ENCODE data around the gene LHX5. TPM values are rescaled to one million over a fixed set of nuclear protein-coding genes. Genes with fewer than 3 reads are reported as not detected.
A peak's percentile ranks its signal among the peaks of the same experiment; 100 is the strongest.
"Not testable (repeated sequence)": the region's sequence is repeated elsewhere in the genome, so short reads cannot be mapped to it uniquely, and the experiment has no call there.

The LHX5 gene
- not detected for polyA plus RNA-seq (ENCODE audit: insufficient read depth in 1 of 5, insufficient read length in 5 of 5, low replicate concordance in 1 of 5)
- long read RNA-seq, donor 1, result 0 reads
- long read RNA-seq, donor 2, result 0 reads
- long read RNA-seq, donor 3, result 0 reads
- long read RNA-seq, donor 4, result 0 reads
- long read RNA-seq, donor 5, result 0 reads
- long read RNA-seq, donor 6, result 0 reads
- long read RNA-seq, donor 7, result 0 reads
- long read RNA-seq, donor 8, result 0 reads

DNA sequence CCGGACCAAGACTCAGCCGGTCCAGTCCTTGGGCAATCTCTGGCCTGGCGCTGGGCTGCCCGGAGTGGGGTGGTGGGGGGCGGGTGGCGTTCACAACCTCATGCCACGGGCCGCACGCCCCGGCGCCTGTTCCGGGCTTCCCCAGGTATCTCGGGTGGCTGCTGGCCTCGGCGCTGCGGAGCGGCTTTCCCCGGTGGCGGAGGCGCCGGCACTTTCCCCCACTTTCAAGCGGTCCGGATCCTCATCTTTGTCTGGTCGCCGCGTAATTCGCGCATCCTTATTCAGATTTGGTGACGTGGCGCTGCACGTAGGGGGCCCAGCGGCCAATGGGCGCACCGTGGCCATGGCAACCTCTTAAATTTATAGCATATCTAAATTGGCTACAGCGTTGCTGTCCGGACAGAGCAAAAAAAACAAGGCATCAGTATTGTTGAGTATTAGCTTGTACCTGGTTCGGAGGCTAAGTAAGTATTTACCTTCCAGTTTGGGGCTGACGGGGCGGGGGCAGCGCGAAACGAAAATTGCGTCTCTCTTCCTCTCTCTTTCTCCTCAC lies at the start of gene LHX5:
TSS of gene LHX5 (minus strand) at position 253 of the 553 bp plus-strand sequence. CDS start 373 bp downstream, outside the sequence.
- DNase-seq, result no peak

DNA sequence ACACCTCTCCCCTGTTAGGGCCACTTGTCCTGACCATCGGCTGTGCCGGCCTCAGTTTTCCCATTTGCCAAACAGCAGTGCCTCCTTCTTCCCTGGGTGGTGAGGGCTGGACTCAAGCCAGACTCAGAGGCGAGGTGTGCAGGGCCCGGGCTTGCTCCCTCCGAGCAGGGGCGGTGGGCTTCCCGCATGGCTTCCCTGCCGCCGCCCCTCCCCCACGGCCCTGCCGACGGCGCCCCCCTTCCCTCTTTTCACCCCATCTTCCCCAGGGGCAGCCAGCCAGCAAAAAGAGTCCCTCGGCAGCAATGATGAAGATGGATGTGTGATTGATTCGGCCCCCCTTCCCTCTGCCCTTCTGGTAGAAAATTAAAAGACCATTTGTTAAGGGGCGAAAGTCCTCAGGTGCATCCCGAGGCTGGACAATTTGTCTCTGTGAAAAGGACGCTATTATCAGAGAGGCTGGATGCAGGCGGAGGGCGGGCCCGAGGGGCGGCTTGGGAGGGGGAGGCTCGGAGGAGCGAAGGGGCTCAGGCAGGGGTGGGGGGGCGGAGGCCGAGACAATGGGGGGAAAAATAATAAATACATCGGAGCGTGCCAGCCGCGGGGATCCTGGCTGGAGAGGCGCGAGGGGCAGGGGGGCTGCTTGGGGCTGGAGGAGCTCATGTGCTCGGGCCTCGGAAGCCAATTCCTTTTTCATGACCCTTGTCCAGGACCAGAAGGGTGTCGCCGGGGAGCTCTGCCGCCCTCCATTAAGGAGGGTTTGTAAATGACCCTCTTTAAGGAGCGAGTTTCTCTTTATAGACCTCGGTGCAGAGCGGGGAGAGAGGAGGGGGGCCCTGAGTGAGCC lies 48.0 kb upstream of the LHX5 start:
- no peak for DNase-seq

DNA sequence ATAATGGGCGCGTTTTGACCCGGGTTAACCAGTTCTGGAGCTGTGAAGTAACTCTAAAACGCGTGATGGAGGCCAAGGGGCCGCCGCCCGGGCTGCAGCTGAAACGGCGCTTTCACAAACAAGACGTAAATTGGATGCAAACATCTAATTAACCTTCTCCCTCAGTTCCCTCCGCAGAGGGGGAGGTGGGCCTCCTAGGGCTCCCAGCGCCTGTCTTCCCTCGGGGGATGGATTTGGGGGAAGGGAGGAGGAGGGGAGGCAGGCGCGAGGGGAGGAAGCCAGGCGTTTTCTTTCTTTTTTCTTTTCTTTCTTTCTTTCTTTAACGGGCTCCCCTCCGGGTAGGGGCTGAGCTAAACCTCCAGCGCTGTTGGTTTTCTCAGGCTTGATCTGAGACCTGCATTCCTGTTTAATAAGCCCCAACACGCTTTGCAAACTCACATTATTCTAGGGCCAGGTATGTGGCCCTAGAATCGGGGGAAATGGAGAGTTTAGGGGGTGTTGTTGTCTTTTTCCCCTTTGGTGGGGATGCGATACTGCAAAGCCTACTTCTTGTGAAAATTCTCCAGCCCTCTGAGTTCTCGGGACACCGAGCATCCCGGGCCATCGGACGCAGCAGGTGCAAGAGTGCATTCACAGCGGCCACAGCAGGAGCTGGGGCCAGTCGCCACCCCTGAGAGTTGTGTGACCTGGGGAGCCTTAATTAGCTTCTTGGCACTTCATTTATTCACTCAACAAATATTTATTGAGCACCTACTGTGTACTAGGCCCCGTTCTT lies 43.6 kb upstream of the LHX5 start:
- no peak for DNase-seq

DNA sequence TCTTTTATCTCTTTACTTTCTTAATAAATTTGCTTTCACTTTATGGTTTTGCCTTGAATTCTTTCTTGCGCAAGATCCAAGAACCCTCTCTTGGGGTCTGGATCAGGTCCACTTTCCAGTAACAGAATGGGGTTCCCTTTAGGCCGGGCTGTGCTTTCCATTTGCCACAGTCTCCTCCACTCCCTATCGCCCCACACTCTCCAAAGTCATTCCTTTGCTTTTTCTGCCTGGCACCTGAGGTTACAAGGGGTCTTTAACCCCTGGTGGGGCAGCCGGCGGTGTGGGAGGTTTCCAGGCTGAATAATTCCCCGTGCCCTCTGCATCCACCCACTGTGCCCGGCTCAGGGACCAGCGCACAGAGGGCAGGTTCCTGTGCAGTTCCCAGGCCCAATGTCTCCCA lies 42.9 kb upstream of the LHX5 start:
- no peak for DNase-seq

DNA sequence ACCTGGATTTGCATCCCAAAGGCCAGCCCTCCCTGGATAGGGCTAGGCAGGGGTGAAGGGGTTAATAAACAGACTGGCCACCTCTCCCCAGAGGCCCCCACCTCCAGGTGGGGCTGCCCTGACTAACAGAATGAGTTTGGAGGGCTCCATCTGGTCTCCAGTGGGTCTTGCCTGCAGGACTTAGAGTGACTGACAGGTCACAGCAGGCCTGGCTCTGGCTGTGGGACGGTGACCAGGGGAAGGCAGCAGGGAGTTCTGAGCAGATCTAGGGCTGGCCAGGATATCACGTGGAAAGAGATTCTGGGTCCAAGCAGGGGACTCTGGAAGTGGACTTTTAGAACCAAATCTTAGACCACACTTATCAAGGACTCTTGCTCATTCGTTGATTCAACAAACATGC lies 40.9 kb upstream of the LHX5 start:
- DNase-seq, result no peak

DNA sequence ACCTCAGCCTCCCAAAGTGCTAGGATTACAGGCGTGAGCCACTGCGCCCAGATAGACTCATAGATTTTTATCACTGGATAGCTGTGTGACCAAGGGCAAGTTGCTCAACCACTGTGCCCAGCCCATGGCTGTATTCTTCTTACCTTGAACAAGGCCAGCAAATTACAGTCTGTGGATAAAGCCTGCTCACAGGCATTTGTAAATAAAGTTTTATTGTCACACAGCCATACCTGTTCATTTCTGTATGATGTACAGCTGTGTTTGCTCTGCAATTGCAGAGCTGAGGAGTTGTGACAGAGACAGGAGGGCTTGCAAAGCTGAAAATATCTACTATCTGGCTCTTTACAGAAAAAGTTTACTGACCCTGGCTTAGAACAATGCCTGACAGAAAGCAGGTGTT lies 35.2 kb upstream of the LHX5 start:
- DNase-seq, result no peak

DNA sequence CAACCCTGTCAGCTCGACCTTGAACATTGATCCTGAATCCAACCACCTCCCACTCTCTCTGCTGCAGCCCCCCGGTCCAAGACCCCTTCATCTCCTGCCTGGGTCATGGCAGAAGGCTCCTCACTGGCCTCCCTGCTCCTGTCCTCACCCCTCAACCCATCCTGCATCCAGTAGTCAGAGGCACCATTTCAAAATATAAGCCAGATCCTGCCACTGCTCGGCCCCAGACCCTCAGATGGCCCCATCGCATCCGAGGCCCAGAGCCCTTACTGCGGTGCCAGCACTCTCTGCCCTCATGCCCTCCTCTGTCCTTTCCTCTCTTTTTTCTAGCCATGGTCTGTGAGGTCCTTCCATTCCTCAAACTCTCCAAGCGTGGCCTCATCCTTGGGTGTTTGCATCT lies 34.3 kb upstream of the LHX5 start:
- no peak for DNase-seq

DNA sequence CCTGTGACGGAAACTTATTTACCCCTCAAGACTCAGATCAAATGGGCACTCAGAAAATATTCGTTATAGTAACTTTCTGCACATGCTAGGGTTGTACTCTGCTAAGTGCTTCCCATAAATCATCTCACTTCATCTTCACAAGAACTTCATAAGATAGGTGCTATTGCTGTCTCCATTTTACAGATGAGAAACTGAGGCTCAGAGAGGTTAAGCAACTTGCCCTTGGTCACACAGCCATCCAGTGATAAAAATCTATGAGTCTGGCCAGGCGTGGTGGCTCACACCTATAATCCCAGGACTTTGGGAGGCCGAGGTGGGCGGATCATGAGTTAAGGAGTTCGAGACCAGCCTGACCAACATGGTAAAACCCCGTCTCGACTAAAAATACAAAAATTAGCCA lies 33.2 kb upstream of the LHX5 start:
- no peak for DNase-seq

DNA sequence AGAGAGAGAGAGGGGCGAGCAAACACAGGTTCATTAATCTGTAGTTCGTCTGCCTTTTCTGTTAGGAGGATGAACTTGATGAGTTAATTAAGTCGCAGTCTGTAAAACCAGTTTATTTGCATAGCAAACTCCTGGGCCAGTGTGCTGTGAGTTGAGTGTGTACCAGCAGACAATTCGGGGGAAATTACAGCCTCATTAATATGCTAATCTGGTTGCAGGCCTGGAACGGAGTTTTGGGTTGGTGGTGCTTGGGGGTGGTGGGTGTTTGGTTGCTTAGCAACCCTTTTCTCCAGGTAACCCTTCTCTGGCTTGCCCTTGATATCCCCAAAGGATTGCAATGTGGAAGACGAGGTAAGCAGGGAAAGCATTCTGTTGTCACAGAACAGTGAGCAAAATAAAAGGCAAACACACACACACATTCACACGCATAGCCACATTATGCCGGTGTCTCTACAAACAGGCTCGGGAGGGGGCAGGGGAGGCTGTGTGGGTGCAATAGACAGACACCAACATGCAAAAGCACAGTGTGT lies 29.2 kb upstream of the LHX5 start:
- no peak for DNase-seq

DNA sequence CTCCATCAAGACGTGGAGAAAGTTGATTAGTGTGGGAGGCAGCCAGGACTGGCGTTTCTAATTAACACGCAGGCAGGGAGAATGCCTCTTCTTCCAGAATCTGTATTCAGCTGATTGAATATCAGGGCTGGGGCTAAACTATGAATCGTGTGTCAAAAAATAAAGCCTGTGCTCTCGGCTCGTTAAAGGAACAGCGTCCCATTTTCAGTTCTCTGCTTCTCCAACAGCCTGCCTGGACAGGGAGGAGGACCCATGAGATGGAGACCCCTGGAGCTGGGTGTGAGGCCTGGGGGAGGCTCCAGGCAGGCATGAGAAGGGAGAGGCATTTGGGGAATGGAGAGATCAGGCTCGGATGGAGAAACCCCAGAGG lies 28.6 kb upstream of the LHX5 start:
- DNase-seq, result no peak

DNA sequence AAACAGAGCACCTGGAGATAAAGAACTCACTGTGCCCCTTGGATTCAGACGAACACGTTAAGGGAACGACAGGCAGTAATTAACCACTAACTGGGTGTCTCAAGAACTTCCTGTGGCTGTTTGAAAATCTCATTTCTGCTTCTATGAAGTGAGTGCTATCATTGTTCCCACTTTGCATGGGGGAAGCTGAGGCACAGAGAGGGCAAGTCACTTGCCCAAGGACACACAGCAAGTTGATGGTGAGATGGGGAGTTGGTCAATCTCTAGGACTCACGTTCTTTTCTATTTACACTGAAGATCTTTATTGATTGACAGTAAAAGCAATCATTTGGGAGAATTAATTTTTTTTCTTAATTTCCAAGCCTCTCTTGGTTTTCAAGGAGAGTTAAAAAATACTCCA lies 26.8 kb upstream of the LHX5 start:
- DNase-seq, result no peak

DNA sequence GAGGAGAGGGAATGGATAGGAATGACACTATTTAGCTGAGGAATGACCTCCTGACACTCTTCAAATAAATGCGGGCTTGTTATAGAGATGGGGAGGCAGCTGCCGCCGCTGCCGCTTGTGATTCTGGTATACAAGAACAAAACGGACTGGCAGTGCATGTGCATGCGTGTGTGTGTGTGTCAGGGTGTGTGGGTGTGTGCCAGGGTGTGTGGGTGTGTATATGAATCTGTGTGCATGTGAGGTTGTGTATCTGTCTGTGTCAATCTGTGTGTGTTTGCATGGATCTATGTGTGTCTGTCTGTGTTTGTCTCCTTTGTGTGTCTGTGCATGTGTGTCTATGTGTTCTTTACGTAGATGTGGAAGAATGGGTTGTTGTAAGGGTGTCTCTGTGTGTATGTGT lies 26.0 kb upstream of the LHX5 start:
- DNase-seq, result no peak

DNA sequence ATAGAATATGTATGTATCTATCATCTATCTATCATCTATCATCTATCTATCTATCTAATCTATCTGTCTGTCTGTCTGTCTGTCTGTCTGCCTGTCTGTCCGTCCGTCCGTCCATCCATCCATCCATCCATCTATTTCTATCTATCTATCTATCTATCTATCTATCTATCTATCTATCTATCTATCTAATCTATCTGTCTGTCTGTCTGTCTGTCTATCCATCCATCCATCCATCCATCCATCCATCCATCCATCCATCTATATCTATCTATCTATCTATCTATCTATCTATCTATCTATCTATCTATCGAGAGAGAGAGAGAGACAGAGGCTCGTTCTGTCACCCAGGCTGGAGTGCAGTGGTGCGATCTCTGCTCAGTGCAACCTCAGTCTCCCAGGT lies 24.3 kb upstream of the LHX5 start:
- DNase-seq, result not testable (repeated sequence)

DNA sequence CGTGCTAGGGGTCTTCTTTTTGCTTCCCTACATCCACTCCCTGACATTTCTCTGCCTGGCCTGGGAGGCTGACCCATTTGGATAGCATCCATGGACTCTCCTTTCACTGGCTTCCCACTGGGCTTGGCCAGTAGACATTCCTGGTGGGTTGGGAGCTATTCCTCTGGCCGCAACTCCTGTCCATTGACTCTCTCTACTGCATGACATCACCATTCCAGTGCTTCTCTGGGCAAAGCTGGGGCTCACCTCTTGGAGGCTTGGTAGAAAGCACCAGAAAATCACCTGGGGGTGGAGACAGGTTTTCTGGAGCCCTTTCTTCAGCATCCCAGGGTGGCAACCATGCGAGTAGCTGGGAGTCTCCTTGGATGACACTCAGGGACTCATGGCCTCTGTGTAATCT lies 16.7 kb upstream of the LHX5 start:
- no peak for DNase-seq

DNA sequence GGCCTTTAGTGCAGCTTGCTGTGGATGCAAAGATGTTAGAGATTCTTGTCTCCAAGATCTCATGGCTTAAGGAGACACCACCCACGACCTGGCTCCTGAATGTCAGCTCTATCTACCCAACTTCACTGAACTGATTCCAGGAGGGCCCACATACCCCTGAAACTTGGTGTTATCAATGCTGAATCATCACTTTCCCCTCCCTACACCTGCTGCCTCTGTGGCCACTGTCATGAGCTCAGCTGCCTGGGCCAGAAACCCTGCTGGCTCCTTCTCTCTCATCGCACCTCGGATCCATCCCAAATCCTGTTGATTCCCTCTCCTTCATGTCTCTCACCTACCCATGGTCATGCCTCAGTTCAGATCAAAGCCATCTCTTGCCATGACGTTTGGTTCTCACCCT lies 15.1 kb upstream of the LHX5 start:
- DNase-seq, result no peak

DNA sequence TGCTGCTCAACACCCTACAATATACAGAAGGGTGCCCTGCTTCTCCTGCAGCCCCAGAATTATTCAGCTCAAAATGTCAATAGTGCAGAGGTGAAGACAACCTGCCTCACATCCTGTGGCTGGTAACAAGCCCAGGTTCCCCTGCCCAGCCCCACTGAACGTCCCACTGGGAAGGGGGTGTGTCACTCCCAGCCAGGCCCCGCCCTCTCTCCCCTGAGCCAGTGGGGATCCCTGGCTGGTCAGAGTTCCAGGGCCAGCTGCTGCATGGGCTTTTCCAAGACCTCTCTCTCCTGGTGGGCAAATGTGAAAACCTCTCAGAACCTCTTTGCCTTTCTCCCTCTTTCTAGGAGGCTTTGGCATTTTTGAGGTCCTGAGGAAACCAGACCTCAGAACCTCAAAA lies 13.7 kb upstream of the LHX5 start:
- DNase-seq, result no peak

DNA sequence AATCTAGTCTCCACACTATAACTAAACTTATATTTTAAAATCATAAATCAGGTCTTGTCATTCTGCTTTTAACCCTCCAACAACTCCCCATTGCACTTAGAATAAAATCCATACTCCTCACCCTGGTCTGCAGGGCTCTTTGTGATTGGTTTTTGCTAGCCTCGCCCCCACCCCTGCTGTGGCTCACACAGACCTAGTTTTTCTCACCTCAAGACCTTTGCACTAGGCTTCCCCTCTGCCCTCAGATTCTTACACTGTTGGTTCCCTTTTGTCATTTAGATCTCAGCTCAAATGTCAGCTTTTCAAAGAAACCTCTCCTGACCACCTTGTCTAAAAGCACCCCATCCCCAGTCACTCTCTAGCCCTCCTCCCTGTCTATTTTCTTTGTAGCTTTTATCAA lies 10.7 kb upstream of the LHX5 start:
- no peak for DNase-seq

DNA sequence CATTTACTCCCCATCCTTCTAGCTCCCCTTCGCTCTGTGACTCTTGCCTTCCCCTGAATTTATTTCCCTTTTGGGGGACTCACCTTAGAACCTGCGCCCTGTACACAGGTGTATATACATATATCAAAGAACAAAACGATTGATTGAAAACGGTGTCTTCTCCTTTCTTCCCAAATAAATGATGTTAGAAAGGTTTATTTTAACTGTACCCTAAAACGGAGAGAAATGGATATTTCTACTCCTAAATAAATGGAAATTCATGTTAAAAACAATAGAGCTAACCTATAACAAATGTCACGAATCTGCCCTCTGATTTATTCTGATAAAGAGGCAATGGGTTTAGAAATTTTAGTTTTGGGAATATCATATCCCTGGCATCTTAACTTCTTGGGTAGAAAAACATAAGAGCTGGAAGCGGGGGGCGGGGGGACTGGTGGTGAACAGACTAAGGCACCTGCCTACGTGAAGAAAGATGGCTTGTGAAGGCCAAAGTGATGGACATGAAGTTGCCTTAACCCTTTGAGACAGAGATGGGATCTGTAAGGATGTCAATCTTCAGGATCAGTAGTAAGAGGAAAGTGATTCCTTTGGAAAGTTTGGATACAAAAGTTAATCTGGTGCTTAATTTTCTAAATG lies 8.8 kb upstream of the LHX5 start:
- no peak for DNase-seq

DNA sequence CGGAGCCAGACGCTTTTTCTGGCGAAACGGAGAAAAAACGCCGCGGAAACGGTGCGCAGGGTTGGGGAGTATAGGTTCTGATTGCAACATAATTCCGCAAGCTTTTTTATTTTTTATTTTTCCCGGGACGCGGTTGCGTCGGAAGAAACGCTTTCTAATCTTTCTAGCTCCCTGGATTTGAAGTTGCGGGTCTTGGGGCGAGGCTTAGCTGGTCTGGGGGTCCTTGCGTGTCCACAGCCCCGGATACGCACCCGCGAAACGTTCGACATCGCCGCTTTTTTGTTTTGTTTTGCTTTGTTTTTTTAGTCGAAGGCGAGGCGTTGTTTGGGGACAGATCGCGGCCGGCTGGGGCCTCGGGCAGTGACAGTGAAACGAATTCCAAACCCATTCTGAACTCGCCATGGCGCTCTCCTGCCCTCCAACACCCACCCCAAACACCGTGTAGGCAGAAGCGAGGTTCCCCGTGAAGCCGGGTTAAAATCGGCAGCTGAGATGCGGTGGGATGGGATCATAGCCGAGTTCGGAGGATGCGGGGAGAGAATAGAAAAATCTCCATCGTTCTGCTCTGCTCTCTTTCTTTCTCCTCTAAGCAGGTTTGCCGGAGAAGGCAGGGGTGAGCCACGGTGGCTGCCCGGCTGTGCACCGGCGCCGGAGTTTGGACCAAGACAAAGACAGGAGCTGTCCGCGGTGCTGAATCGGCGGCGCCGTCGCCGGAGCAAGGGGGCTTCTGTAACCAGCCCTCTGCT lies 8.1 kb upstream of the LHX5 start:
- peak; percentile 36 to 43 for DNase-seq

DNA sequence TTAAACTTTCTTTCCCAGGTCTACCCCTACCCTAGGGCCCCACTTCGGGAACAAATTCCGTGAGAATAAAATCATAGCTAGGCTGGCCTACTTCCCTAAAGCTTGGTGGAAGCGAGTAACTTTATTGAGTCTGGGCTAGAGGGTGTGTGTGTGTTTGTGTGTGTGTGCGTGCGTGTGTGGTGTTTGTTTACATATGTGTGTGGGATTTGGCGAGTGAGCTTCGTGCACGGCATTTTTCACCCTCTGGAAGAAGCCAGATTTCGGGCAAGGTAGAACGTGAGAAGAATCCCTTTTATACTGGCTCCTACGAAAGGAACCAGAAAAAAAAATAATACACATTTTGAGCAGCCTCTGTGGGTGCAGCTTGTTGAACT lies 7.5 kb upstream of the LHX5 start:
- DNase-seq, result no peak

DNA sequence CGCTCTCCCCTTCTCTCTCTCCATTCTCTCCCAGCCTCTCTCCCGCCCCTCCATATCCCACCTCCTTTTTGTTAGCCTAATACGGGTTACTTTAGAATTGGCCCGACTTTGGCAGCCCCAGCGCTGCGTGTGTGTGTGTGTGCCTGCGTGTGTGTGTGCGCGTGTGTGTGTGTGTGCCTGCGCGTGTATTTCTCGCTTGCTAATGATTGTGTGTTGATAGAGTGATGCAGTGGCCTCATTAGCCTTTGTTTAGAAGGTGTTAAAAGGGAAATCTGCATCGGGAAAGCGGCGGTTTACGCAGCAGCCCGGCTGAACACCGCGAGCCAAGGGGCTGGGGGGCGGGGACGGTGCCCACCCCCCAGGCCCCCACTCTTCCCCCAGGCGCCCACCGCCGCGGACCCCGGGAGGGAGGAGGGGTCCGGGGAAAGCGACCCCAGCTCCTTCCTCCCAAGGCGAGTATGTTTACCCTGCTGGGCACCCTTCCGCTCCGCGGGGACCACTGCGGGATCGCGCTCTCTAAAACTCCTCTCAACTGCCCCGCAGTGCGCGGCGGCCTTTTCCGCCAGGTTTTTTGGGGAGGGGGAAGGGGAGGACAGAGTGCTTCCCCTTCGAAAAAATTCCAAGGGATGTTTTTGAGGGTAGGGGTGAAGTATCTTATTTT lies 6.8 kb upstream of the LHX5 start:
- DNase-seq, result no peak

Data from right lung (tissue), 10 donors.